Measurements from ENCODE around the gene SYNJ2BP.

- TF ChIP-seq RUNX1 (IDR thresholded peaks at IDR 0.05; ENCODE audit: low read depth) = no peak
- TF ChIP-seq POLR2AphosphoS2 (IDR thresholded peaks at IDR 0.05; ENCODE audit: low read length) = no peak
- TF ChIP-seq, protein P1, sequence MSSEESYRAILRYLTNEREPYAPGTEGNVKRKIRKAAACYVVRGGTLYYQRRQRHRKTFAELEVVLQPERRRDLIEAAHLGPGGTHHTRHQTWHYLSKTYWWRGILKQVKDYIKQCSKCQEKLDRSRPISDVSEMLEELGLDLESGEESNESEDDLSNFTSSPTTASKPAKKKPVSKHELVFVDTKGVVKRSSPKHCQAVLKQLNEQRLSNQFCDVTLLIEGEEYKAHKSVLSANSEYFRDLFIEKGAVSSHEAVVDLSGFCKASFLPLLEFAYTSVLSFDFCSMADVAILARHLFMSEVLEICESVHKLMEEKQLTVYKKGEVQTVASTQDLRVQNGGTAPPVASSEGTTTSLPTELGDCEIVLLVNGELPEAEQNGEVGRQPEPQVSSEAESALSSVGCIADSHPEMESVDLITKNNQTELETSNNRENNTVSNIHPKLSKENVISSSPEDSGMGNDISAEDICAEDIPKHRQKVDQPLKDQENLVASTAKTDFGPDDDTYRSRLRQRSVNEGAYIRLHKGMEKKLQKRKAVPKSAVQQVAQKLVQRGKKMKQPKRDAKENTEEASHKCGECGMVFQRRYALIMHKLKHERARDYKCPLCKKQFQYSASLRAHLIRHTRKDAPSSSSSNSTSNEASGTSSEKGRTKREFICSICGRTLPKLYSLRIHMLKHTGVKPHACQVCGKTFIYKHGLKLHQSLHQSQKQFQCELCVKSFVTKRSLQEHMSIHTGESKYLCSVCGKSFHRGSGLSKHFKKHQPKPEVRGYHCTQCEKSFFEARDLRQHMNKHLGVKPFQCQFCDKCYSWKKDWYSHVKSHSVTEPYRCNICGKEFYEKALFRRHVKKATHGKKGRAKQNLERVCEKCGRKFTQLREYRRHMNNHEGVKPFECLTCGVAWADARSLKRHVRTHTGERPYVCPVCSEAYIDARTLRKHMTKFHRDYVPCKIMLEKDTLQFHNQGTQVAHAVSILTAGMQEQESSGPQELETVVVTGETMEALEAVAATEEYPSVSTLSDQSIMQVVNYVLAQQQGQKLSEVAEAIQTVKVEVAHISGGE (CRISPR knock-in tag; IDR thresholded peaks at IDR 0.05) = no peak
- TF ChIP-seq MEIS2 (IDR thresholded peaks at IDR 0.05; ENCODE audit: partially characterized antibody) = no peak
- TF ChIP-seq GTF3C2 (IDR thresholded peaks at IDR 0.05; ENCODE audit: borderline replicate concordance, extremely low read depth, insufficient read length) = no peak
- TF ChIP-seq POLR2AphosphoS5 (IDR thresholded peaks at IDR 0.05; ENCODE audit: control insufficient read depth, insufficient read depth, low read depth, low read length) = no peak
- TF ChIP-seq FOXA1 (IDR thresholded peaks at IDR 0.05; ENCODE audit: borderline replicate concordance) = no peak
- TF ChIP-seq POLR2A (conservative IDR thresholded peaks at IDR 0.05) = no peak
- no peak for TF ChIP-seq PRDM10 (IDR thresholded peaks at IDR 0.05; ENCODE audit: partially characterized antibody)
- TF ChIP-seq SNRNP70 (optimal IDR thresholded peaks at IDR 0.05; ENCODE audit: low read depth, low read length) = no peak
- TF ChIP-seq, protein P2, sequence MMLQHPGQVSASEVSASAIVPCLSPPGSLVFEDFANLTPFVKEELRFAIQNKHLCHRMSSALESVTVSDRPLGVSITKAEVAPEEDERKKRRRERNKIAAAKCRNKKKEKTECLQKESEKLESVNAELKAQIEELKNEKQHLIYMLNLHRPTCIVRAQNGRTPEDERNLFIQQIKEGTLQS (IDR thresholded peaks at IDR 0.05) = no peak
- TF ChIP-seq, protein P2 (CRISPR knock-in tag; conservative IDR thresholded peaks at IDR 0.05) = no peak
- TF ChIP-seq, protein P3, sequence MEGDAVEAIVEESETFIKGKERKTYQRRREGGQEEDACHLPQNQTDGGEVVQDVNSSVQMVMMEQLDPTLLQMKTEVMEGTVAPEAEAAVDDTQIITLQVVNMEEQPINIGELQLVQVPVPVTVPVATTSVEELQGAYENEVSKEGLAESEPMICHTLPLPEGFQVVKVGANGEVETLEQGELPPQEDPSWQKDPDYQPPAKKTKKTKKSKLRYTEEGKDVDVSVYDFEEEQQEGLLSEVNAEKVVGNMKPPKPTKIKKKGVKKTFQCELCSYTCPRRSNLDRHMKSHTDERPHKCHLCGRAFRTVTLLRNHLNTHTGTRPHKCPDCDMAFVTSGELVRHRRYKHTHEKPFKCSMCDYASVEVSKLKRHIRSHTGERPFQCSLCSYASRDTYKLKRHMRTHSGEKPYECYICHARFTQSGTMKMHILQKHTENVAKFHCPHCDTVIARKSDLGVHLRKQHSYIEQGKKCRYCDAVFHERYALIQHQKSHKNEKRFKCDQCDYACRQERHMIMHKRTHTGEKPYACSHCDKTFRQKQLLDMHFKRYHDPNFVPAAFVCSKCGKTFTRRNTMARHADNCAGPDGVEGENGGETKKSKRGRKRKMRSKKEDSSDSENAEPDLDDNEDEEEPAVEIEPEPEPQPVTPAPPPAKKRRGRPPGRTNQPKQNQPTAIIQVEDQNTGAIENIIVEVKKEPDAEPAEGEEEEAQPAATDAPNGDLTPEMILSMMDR (IDR thresholded peaks at IDR 0.05 in 2 of 3, conservative IDR thresholded peaks at IDR 0.05 in 1 of 3; ENCODE audit: insufficient read depth in 2 of 3, low read depth in 1 of 3, low read length in 3 of 3) = no peak
- no peak for TF ChIP-seq KDM1A (IDR thresholded peaks at IDR 0.05)
- TF ChIP-seq FOXK1 (CRISPR knock-in tag; IDR thresholded peaks at IDR 0.05; ENCODE audit: borderline replicate concordance) = no peak
Measured at GRCh38 chr14:70391493-70392391, 25.1 kb downstream of the SYNJ2BP start.
